SK-N-SH (cell line): ENCODE results near the gene LINGO4. TPM values are rescaled to one million over a fixed set of nuclear protein-coding genes. Genes with fewer than 3 reads are reported as not detected.

Experiments used
- CTCF ChIA-PET: fragments of 300-600, 350-600 bp; formaldehyde crosslinking; extraction: SDS; loops from one replicate; lab custom pipeline; 2021; lab: Yijun Ruan, JAX
- POLR2A ChIA-PET: fragments of 350-600 bp; sonication (Branson Sonifier 250); formaldehyde crosslinking; extraction: SDS; loops from one replicate; lab custom pipeline; 2020; ENCODE audit warnings: antibody characterized with exemption, inconsistent platforms; lab: Yijun Ruan, JAX
- DNase-seq: peaks from one replicate; pipeline ENCODE4 v3.0.0; 2012
- H2AFZ ChIP-seq: fragments of 200-600 bp; sonication (generic); 2 replicates; pipeline ENCODE4 v1.8.1; 2016; ENCODE audit warnings: antibody characterized with exemption, mild to moderate bottlenecking, low read depth
- H3F3A ChIP-seq: fragments of 200-600 bp; sonication (generic); replicated peaks from 2 replicates; pipeline ENCODE3; 2016; ENCODE audit warnings: antibody characterized with exemption, mild to moderate bottlenecking; ENCODE audit not compliant: insufficient read depth
- H3K27ac ChIP-seq, 2 experiments: fragments of 200-500 bp in 1 of 2; fragments of 200-600 bp in 1 of 2; sonication (Bioruptor generic) in 1 of 2; sonication (generic), shearing (Covaris generic) in 1 of 2; 2 replicates each; pipeline versions ENCODE4 v1.5.1 to v1.6.1; 2014 to 2016; ENCODE audit warnings: low read depth in 2 of 2, inconsistent platforms in 1 of 2, low read length in 1 of 2, mild to moderate bottlenecking in 1 of 2, mixed read lengths in 1 of 2
- H3K27me3 ChIP-seq: fragments of 200-600 bp; sonication (generic), shearing (Covaris generic); 2 replicates; pipeline ENCODE4 v1.6.1; 2016; ENCODE audit warnings: mixed run types; ENCODE audit not compliant: insufficient read depth
- H3K36me3 ChIP-seq, 2 experiments: fragments of 200-500 bp in 1 of 2; fragments of 200-600 bp in 1 of 2; sonication (Bioruptor generic) in 1 of 2; sonication (generic) in 1 of 2; replicated peaks in 1 of 2; 2 replicates each; pipeline versions ENCODE3 to v1.5.1; 2014 to 2016; ENCODE audit warnings: low read length in 1 of 2, mild to moderate bottlenecking in 1 of 2; ENCODE audit not compliant: insufficient read depth in 2 of 2, control insufficient read depth in 1 of 2
- H3K4me1 ChIP-seq, 2 experiments: fragments of 200-500 bp in 1 of 2; fragments of 200-600 bp in 1 of 2; sonication (Bioruptor generic) in 1 of 2; sonication (generic), shearing (Covaris generic) in 1 of 2; 2 replicates each; pipeline versions ENCODE4 v1.5.1 to v1.6.1; 2014 to 2016; ENCODE audit warnings: low read depth in 1 of 2, low read length in 1 of 2, mixed run types in 1 of 2; ENCODE audit not compliant: insufficient read depth in 2 of 2, control insufficient read depth in 1 of 2
- H3K4me2 ChIP-seq: fragments of 200-600 bp; sonication (generic), shearing (Covaris generic); 2 replicates; pipeline ENCODE4 v1.6.1; 2017; ENCODE audit warnings: mixed run types
- H3K4me3 ChIP-seq, 2 experiments: fragments of 200-500 bp in 1 of 2; fragments of 200-600 bp in 1 of 2; sonication (Bioruptor generic) in 1 of 2; sonication (generic), shearing (Covaris generic) in 1 of 2; 2 replicates each; pipeline versions ENCODE4 v1.5.1 to v1.8.1; 2014 to 2016; ENCODE audit warnings: low read depth in 2 of 2, inconsistent platforms in 1 of 2, low read length in 1 of 2, mild to moderate bottlenecking in 1 of 2, mixed read lengths in 1 of 2, moderate library complexity in 1 of 2
- H3K79me2 ChIP-seq: fragments of 200-600 bp; sonication (generic); 2 replicates; pipeline ENCODE4 v1.8.1; 2017; ENCODE audit warnings: mild to moderate bottlenecking; ENCODE audit not compliant: insufficient read depth
- H3K9ac ChIP-seq: fragments of 200-600 bp; sonication (generic); 2 replicates; pipeline ENCODE4 v1.6.1; 2017; ENCODE audit warnings: mixed run types
- H3K9me2 ChIP-seq: fragments of 200-600 bp; sonication (generic); 2 replicates; pipeline ENCODE4 v1.6.1; 2017; ENCODE audit warnings: mixed run types
- H3K9me3 ChIP-seq: fragments of 200-600 bp; sonication (generic); 2 replicates; pipeline ENCODE4 v1.6.1; 2017; ENCODE audit warnings: mixed run types, mild to moderate bottlenecking, moderate library complexity
- H4K20me1 ChIP-seq: fragments of 200-600 bp; sonication (generic); 2 replicates; pipeline ENCODE4 v1.6.1; 2017; ENCODE audit warnings: mild to moderate bottlenecking, mixed run types; ENCODE audit not compliant: insufficient read depth
- CHD2 ChIP-seq: fragments of 150-350 bp; IDR thresholded peaks from 2 replicates; pipeline ENCODE4 v1.6.1; 2018; ENCODE audit warnings: low read length; ENCODE audit not compliant: partially characterized antibody
- CTCF ChIP-seq: fragments of 200-600 bp; sonication (generic); IDR thresholded peaks from 2 replicates; pipeline ENCODE4 v1.6.1; 2017; ENCODE audit warnings: antibody characterized with exemption, mild to moderate bottlenecking, moderate library complexity
- EP300 ChIP-seq, 2 experiments: IDR thresholded peaks; 2 replicates each; pipeline versions ENCODE4 v1.4.0 to v1.6.1; 2012; ENCODE audit warnings: borderline replicate concordance in 1 of 2, low read depth in 1 of 2, low read length in 1 of 2
- EZH2phosphoT487 ChIP-seq: fragments of 200-600 bp; sonication (generic); IDR thresholded peaks from 2 replicates; pipeline ENCODE4 v1.6.1; 2017; ENCODE audit warnings: low read depth, mixed run types, mild to moderate bottlenecking, antibody characterized with exemption, moderate library complexity, borderline replicate concordance
- GABPA ChIP-seq: IDR thresholded peaks from 2 replicates; pipeline ENCODE4 v1.4.0; 2012; ENCODE audit warnings: low read depth, mild to moderate bottlenecking
- MEF2A ChIP-seq: IDR thresholded peaks from 2 replicates; pipeline ENCODE4 v1.4.0; 2012; ENCODE audit warnings: low read depth, borderline replicate concordance
- MXI1 ChIP-seq: IDR thresholded peaks from 2 replicates; pipeline ENCODE4 v1.6.1; 2012; ENCODE audit warnings: mild to moderate bottlenecking, low read depth, low read length, improper control_type of control experiment
- NFIC ChIP-seq: IDR thresholded peaks from 2 replicates; pipeline ENCODE4 v1.4.0; 2012; ENCODE audit warnings: borderline replicate concordance
- RCOR1 ChIP-seq: fragments of 150-350 bp; IDR thresholded peaks from 2 replicates; pipeline ENCODE4 v1.6.1; 2017; ENCODE audit warnings: antibody characterized with exemption, low read length
- REST ChIP-seq: IDR thresholded peaks from 2 replicates; pipeline ENCODE4 v1.6.1; 2012; ENCODE audit warnings: mild to moderate bottlenecking, low read depth, low read length, moderate library complexity
- RFX5 ChIP-seq: IDR thresholded peaks from 2 replicates; pipeline ENCODE4 v1.6.1; 2012; ENCODE audit warnings: mild to moderate bottlenecking, improper control_type of control experiment, low read length
- RXRA ChIP-seq: IDR thresholded peaks from 2 replicates; pipeline ENCODE4 v1.4.0; 2012; ENCODE audit warnings: low read depth, mild to moderate bottlenecking, borderline replicate concordance
- SIN3A ChIP-seq: IDR thresholded peaks from 2 replicates; pipeline ENCODE4 v1.6.1; 2012; ENCODE audit warnings: low read depth, mild to moderate bottlenecking, low read length, moderate library complexity, borderline replicate concordance
- SMC3 ChIP-seq: IDR thresholded peaks from 2 replicates; pipeline ENCODE4 v1.6.1; 2012; ENCODE audit warnings: low read depth, low read length, improper control_type of control experiment
- TAF1 ChIP-seq: IDR thresholded peaks from 2 replicates; pipeline ENCODE4 v1.6.1; 2012; ENCODE audit warnings: low read depth, mild to moderate bottlenecking, low read length, moderate library complexity, borderline replicate concordance
- TCF12 ChIP-seq: IDR thresholded peaks from 2 replicates; pipeline ENCODE4 v1.4.0; 2012
- USF1 ChIP-seq: IDR thresholded peaks from 2 replicates; pipeline ENCODE4 v1.4.0; 2012; ENCODE audit warnings: low read depth, borderline replicate concordance
- USF2 ChIP-seq: fragments of 150-350 bp; IDR thresholded peaks from 2 replicates; pipeline ENCODE4 v1.6.1; 2017; ENCODE audit warnings: antibody characterized with exemption, low read length, low read depth, borderline replicate concordance
- WGBS: methylation state at CpG from one replicate; pipeline ENCODE4 v1.1.6; 2017; ENCODE audit warnings: low lambda C conversion rate; 5-methylcytosine and 5-hydroxymethylcytosine counted together
- polyA plus RNA-seq, 3 experiments: library from polyadenylated mRNA; depleted of rRNA; stranded (reverse); fragments of >200 nt; gene quantifications; 2 replicates each; pipeline ENCODE4 v1.2.3, GENCODE V29; 2012

The LINGO4 gene
- not detected in 2 replicates for polyA plus RNA-seq (2012; rRNA removed)
- polyA plus RNA-seq (2012; cell fraction: cytosol; rRNA removed) = 0.01 TPM in 1 of 2 replicates, not detected in the other
- not detected in 2 replicates for polyA plus RNA-seq (2012; cell fraction: nucleus; rRNA removed)

- ChIA-PET CTCF (no interaction called here), POLR2A (no interaction called here)
- Histone ChIP-seq H3K36me3 (no peaks in the 10 kb centered on the region), H3K4me3 (no peak within 1 kb of the TSS), H3K9me2 (no peaks in the 10 kb centered on the region), H3K4me2 (no peak within 1 kb of the TSS), H3K27ac (peak within 1 kb of the TSS in 1 of 2 experiments; percentile 95; a peak in 2 of 4 replicates), H3K4me1 (peaks cover 0 to 66% of the 10 kb centered on the region in 2 experiments; a peak in 2 of 4 replicates), H3K27me3 (peaks cover 40% of the 10 kb centered on the region), H3F3A (no peaks in the 10 kb centered on the region), H3K9me3 (no peaks in the 10 kb centered on the region), H3K79me2 (no peaks in the 10 kb centered on the region), H2AFZ (no peak within 1 kb of the TSS), H4K20me1 (no peaks in the 10 kb centered on the region), H3K9ac (no peak within 1 kb of the TSS)
- WGBS = 57% methylated on average over 12 of the region's 12 CpGs
- TF ChIP-seq EP300 (IDR thresholded peaks at IDR 0.05; ENCODE audit: borderline replicate concordance in 1 of 2, low read depth in 1 of 2, low read length in 1 of 2) (no peak), SIN3A (no peak), RCOR1 (no peak), NFIC (no peak)
- peak; percentile 42 for DNase-seq
Observed at GRCh38 chr1:151805066-151805820, at the start of gene LINGO4. TSS of gene LINGO4 (minus strand) at chr1:151805419. CDS start at chr1:151802704, 2,715 bp downstream.

- Histone ChIP-seq H3K79me2 (no peaks in the 10 kb centered on the region), H3K4me3 (no peak overlapping the region), H3K27ac (no peak overlapping the region), H2AFZ (no peak overlapping the region), H3F3A (no peaks in the 10 kb centered on the region), H3K9ac (no peak overlapping the region), H3K4me2 (no peak overlapping the region), H3K27me3 (peaks cover 5% of the 10 kb centered on the region; the same call in 1 of the 2 replicates), H4K20me1 (no peaks in the 10 kb centered on the region), H3K36me3 (no peaks in the 10 kb centered on the region), H3K9me3 (no peaks in the 10 kb centered on the region), H3K4me1 (peaks cover 0 to 22% of the 10 kb centered on the region in 2 experiments; a peak in 1 of 4 replicates), H3K9me2 (no peaks in the 10 kb centered on the region)
- WGBS = 86% methylated on average over 7 of the region's 7 CpGs
- no peak for DNase-seq
- ChIA-PET POLR2A (no interaction called here), CTCF (no interaction called here)
- TF ChIP-seq SIN3A = no peak
- no peak for TF ChIP-seq RFX5
- TF ChIP-seq EP300 (IDR thresholded peaks at IDR 0.05; ENCODE audit: borderline replicate concordance in 1 of 2, low read depth in 1 of 2, low read length in 1 of 2) = no peak
- no peak for TF ChIP-seq CHD2
- no peak for TF ChIP-seq GABPA
- no peak for TF ChIP-seq CTCF
- no peak for TF ChIP-seq EZH2phosphoT487
- no peak for TF ChIP-seq USF2
- no peak for TF ChIP-seq RXRA
- TF ChIP-seq REST = no peak
- no peak for TF ChIP-seq MXI1
- TF ChIP-seq TCF12 = no peak
- no peak for TF ChIP-seq USF1
- no peak for TF ChIP-seq MEF2A
- TF ChIP-seq TAF1 = no peak
- no peak for TF ChIP-seq SMC3
Observed at GRCh38 chr1:151854658-151855057, 49.4 kb upstream of the LINGO4 start.
